HEK293T (cell line): ENCODE data around the gene TXNIP.

ENCODE experiments used
- ARNT ChIP-seq: fragments of 450-650 bp; IDR thresholded peaks from 2 replicates; pipeline ENCODE4 v1.6.1; 2017; ENCODE audit warnings: mild to moderate bottlenecking
- BHLHE40 ChIP-seq: fragments of 450-650 bp; IDR thresholded peaks from 2 replicates; pipeline ENCODE4 v1.6.1; 2016; ENCODE audit warnings: mild to moderate bottlenecking, moderate library complexity, borderline replicate concordance
- ELF4 ChIP-seq: fragments of 450-650 bp; IDR thresholded peaks from 2 replicates; pipeline ENCODE4 v1.6.1; 2017; ENCODE audit warnings: antibody characterized with exemption
- FOXA1 ChIP-seq: fragments of 450-650 bp; IDR thresholded peaks from 2 replicates; pipeline ENCODE4 v1.6.1; 2016; ENCODE audit warnings: mild to moderate bottlenecking
- FOXK2 ChIP-seq: fragments of 450-650 bp; IDR thresholded peaks from 2 replicates; pipeline ENCODE4 v1.6.1; 2016; ENCODE audit warnings: mild to moderate bottlenecking
- FOXM1 ChIP-seq: fragments of 450-650 bp; IDR thresholded peaks from 2 replicates; pipeline ENCODE4 v1.6.1; 2017; ENCODE audit warnings: mild to moderate bottlenecking, borderline replicate concordance
- HDGF ChIP-seq: fragments of 450-650 bp; IDR thresholded peaks from 2 replicates; pipeline ENCODE4 v1.6.1; 2017; ENCODE audit warnings: antibody characterized with exemption, borderline replicate concordance
- L3MBTL2 ChIP-seq: fragments of 450-650 bp; conservative IDR thresholded peaks from 2 replicates; pipeline ENCODE4 v1.6.1; 2016; ENCODE audit warnings: mild to moderate bottlenecking
- LEF1 ChIP-seq: fragments of 450-650 bp; IDR thresholded peaks from 2 replicates; pipeline ENCODE4 v1.6.1; 2017; ENCODE audit warnings: mild to moderate bottlenecking, borderline replicate concordance
- NFRKB ChIP-seq: fragments of 450-650 bp; IDR thresholded peaks from 2 replicates; pipeline ENCODE4 v1.6.1; 2016; ENCODE audit warnings: mild to moderate bottlenecking, moderate library complexity
- SP1 ChIP-seq: fragments of 450-650 bp; IDR thresholded peaks from 2 replicates; pipeline ENCODE4 v1.6.1; 2017
- SUZ12 ChIP-seq: fragments of 450-650 bp; IDR thresholded peaks from 2 replicates; pipeline ENCODE4 v1.6.1; 2016; ENCODE audit warnings: mild to moderate bottlenecking
- TARDBP ChIP-seq: fragments of 450-650 bp; IDR thresholded peaks from 2 replicates; pipeline ENCODE4 v1.6.1; 2016
- ZNF384 ChIP-seq: fragments of 450-650 bp; IDR thresholded peaks from 2 replicates; pipeline ENCODE4 v1.6.1; 2016

GRCh38 chr1:145975216-145975615 is 21.2 kb downstream of the TXNIP start:
- TF ChIP-seq SP1 (no peak), LEF1 (no peak), ZNF384 (no peak), FOXK2 (no peak), BHLHE40 (no peak), FOXM1 (no peak), TARDBP (no peak), HDGF (no peak), NFRKB (no peak), FOXA1 (no peak), ELF4 (no peak), SUZ12 (no peak), ARNT (no peak), L3MBTL2 (no peak)
